Tibial artery (tissue), 4 donors: ENCODE results near the gene AGAP3.

ENCODE experiments used
- DNase-seq, 2 donors: peaks; one replicate each; pipeline ENCODE4 v3.0.0-alpha.2; 2019
- H3K27ac ChIP-seq, 2 donors: fragments of 200-600 bp; sonication (generic) in 1 of 2; 1 replicate in 1 of 2; 2 replicates in 1 of 2; pipeline ENCODE4 v1.5.1; 2018 to 2019; ENCODE audit warnings: mild to moderate bottlenecking in 1 of 2
- H3K27me3 ChIP-seq, 2 donors: fragments of 200-600 bp; sonication (generic) in 1 of 2; one replicate each; pipeline versions ENCODE4 v1.5.1 to v1.6.0; 2016 to 2019
- H3K36me3 ChIP-seq, 3 donors: fragments of 200-600 bp; sonication (generic) in 2 of 3; one replicate each; pipeline ENCODE4 v1.5.1; 2016 to 2019; ENCODE audit warnings: mild to moderate bottlenecking in 2 of 3
- H3K4me1 ChIP-seq, 4 donors: fragments of 200-600 bp; sonication (generic) in 2 of 4; 1 replicate in 3 of 4; 2 replicates in 1 of 4; pipeline ENCODE4 v1.5.1; 2016 to 2019
- H3K4me3 ChIP-seq, 2 donors: fragments of 200-600 bp; sonication (generic) in 1 of 2; 1 replicate in 1 of 2; 2 replicates in 1 of 2; pipeline ENCODE4 v1.5.1; 2018 to 2019; ENCODE audit warnings: mild to moderate bottlenecking in 2 of 2
- H3K9me3 ChIP-seq, 3 donors: fragments of 200-600 bp; sonication (generic) in 1 of 3; one replicate each; pipeline ENCODE4 v1.5.1; 2016 to 2019
- CTCF ChIP-seq, 2 experiments: fragments of 200-600 bp in 1 of 2; fragments of 450-650 bp in 1 of 2; IDR thresholded peaks; one replicate each; pipeline ENCODE4 v1.5.1; 2017 to 2019; ENCODE audit warnings: antibody characterized with exemption in 2 of 2, mild to moderate bottlenecking in 1 of 2, moderate library complexity in 1 of 2
- intact Hi-C: fragments of 100-400 bp; cut with DNase I; formaldehyde crosslinking; loops from one replicate; pipeline ENCODE4 v1.15.0; 2023; ENCODE audit warnings: low total_unique reads

AGAP3 gene

GRCh38 chr7:151123822-151124464 is 37.7 kb downstream of the AGAP3 start:
- H3K27ac ChIP-seq = no peak overlapping the region
- H3K4me3 ChIP-seq = no peak overlapping the region
- H3K36me3 ChIP-seq = peaks cover 34 to 89% (median 71%) of the 10 kb centered on the region in 3 donors
- no peaks in the 10 kb centered on the region for H3K9me3 ChIP-seq
- DNase-seq = peak; percentile 61 to 89
- peak; percentile 92 to 99 for TF ChIP-seq CTCF (IDR thresholded peaks at IDR 0.05)
- intact Hi-C loops = loop anchor here (2.0 to 5.0 kb wide), 2 partner anchors 49 to 178 kb away; no protein-coding TSS in a partner anchor
- H3K27me3 ChIP-seq = no peaks in the 10 kb centered on the region
- H3K4me1 ChIP-seq = peaks cover 0 to 22% (median 11%) of the 10 kb centered on the region in 4 donors

GRCh38 chr7:151124481-151124880 is 38.2 kb downstream of the AGAP3 start:
- Histone ChIP-seq H3K4me1 (peaks cover 0 to 22% (median 11%) of the 10 kb centered on the region in 4 donors), H3K27me3 (no peaks in the 10 kb centered on the region), H3K9me3 (no peaks in the 10 kb centered on the region), H3K27ac (no peak overlapping the region), H3K4me3 (no peak overlapping the region), H3K36me3 (peaks cover 39 to 89% (median 71%) of the 10 kb centered on the region in 3 donors)
- intact Hi-C loops = loop anchor here (2.0 to 5.0 kb wide), 2 partner anchors 48 to 178 kb away; no protein-coding TSS in a partner anchor
- TF ChIP-seq CTCF (IDR thresholded peaks at IDR 0.05) = no peak
- no peak for DNase-seq

- TF ChIP-seq CTCF (IDR thresholded peaks at IDR 0.05) = no peak
- Histone ChIP-seq H3K9me3 (no peaks in the 10 kb centered on the region), H3K27me3 (no peaks in the 10 kb centered on the region), H3K4me3 (peak overlapping the region in 1 of 2 donors; percentile 60), H3K36me3 (peaks cover 41 to 89% (median 71%) of the 10 kb centered on the region in 3 donors), H3K4me1 (peaks cover 0 to 22% (median 11%) of the 10 kb centered on the region in 4 donors), H3K27ac (no peak overlapping the region)
- no peak for DNase-seq
- intact Hi-C loops = loop anchor here (2.0 to 5.0 kb wide), 2 partner anchors 48 to 177 kb away; no protein-coding TSS in a partner anchor
Observed at GRCh38 chr7:151124899-151125399, 38.7 kb downstream of the AGAP3 start.

- peaks cover 0 to 22% (median 11%) of the 10 kb centered on the region in 4 donors for H3K4me1 ChIP-seq
- H3K4me3 ChIP-seq = peak overlapping the region; percentile 42 to 60
- no peaks in the 10 kb centered on the region for H3K9me3 ChIP-seq
- no peak overlapping the region for H3K27ac ChIP-seq
- intact Hi-C loops = loop anchor here (2.0 kb wide), 1 partner anchor 47 kb away; no protein-coding TSS in a partner anchor
- DNase-seq = no peak
- no peak for TF ChIP-seq CTCF (IDR thresholded peaks at IDR 0.05)
- H3K27me3 ChIP-seq = no peaks in the 10 kb centered on the region
- H3K36me3 ChIP-seq = peaks cover 37 to 89% (median 71%) of the 10 kb centered on the region in 3 donors
Observed at GRCh38 chr7:151125470-151125845, 39.2 kb downstream of the AGAP3 start.

- no peak for TF ChIP-seq CTCF (IDR thresholded peaks at IDR 0.05)
- no peak for DNase-seq
- Histone ChIP-seq H3K27ac (no peak overlapping the region), H3K4me3 (peak overlapping the region; percentile 42 to 60), H3K9me3 (no peaks in the 10 kb centered on the region), H3K27me3 (no peaks in the 10 kb centered on the region), H3K4me1 (peaks cover 0 to 22% (median 11%) of the 10 kb centered on the region in 4 donors), H3K36me3 (peaks cover 32 to 89% (median 71%) of the 10 kb centered on the region in 3 donors)
- intact Hi-C loops = loop anchor here (2.0 kb wide), 1 partner anchor 47 kb away; no protein-coding TSS in a partner anchor
Observed at GRCh38 chr7:151125846-151126481, 39.7 kb downstream of the AGAP3 start.
